ENCODE data around the gene NTM.

NTM gene

GRCh38 chr11:132043714-132044113 lies 673.3 kb downstream of the NTM start:
- Histone ChIP-seq H3K36me3 (no peaks in the 10 kb centered on the region), H3K27me3 (no peaks in the 10 kb centered on the region), H3K4me3 (ENCODE audit: low read depth, low read length) (no peak overlapping the region), H3K9me3 (peaks cover 4% of the 10 kb centered on the region; the same call in 1 of the 2 replicates), H3K4me1 (no peaks in the 10 kb centered on the region)
- DNase-seq, result no peak
- TF ChIP-seq, protein P1, sequence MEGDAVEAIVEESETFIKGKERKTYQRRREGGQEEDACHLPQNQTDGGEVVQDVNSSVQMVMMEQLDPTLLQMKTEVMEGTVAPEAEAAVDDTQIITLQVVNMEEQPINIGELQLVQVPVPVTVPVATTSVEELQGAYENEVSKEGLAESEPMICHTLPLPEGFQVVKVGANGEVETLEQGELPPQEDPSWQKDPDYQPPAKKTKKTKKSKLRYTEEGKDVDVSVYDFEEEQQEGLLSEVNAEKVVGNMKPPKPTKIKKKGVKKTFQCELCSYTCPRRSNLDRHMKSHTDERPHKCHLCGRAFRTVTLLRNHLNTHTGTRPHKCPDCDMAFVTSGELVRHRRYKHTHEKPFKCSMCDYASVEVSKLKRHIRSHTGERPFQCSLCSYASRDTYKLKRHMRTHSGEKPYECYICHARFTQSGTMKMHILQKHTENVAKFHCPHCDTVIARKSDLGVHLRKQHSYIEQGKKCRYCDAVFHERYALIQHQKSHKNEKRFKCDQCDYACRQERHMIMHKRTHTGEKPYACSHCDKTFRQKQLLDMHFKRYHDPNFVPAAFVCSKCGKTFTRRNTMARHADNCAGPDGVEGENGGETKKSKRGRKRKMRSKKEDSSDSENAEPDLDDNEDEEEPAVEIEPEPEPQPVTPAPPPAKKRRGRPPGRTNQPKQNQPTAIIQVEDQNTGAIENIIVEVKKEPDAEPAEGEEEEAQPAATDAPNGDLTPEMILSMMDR (IDR thresholded peaks at IDR 0.05; ENCODE audit: low read depth, low read length), result no peak

GRCh38 chr11:132045107-132045506 lies 674.7 kb downstream of the NTM start:
- no peak for DNase-seq
- no peaks in the 10 kb centered on the region for H3K36me3 ChIP-seq

DNA sequence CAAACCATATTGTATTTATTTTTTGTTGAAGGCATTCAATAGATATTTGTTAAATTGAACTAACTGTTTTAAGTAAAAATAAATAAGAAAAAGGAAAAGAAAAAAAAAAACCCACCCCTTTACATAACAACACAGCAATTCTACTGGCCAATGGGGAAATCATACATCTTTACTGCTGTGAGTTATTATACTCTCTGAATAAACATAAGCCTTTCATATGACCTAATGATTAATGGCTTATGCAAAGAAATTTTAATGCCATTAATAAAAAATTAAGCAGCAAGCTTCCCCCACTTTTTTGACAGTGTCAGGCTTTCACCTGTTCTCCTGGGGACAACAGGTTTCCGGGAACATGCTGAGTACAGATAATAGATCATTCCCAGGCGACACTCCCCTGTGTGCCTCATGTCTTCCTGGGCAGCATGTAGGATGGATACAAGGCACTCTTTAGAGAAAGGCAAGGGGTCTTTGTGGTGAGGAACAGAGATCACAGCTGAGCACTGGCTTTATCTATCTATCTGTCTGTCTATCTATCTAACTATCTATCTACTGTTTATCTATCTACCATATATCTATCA lies 676.0 kb downstream of the NTM start:
- no peaks in the 10 kb centered on the region for H3K27me3 ChIP-seq
- no peak for DNase-seq
- H3K4me3 ChIP-seq (ENCODE audit: low read depth, low read length), result no peak overlapping the region
- TF ChIP-seq, protein P1 (IDR thresholded peaks at IDR 0.05; ENCODE audit: low read depth, low read length), result no peak
- H3K4me1 ChIP-seq, result no peaks in the 10 kb centered on the region
- no peaks in the 10 kb centered on the region for H3K36me3 ChIP-seq
- H3K9me3 ChIP-seq, result peaks cover 4% of the 10 kb centered on the region

More at GRCh38 chr11:132045107-132045506, 674.7 kb downstream of the NTM start:
- Histone ChIP-seq H3K4me1 (no peaks in the 10 kb centered on the region), H3K27me3 (no peaks in the 10 kb centered on the region), H3K4me3 (ENCODE audit: low read depth, low read length) (no peak overlapping the region), H3K9me3 (peaks cover 4% of the 10 kb centered on the region)
- TF ChIP-seq, protein P1 (IDR thresholded peaks at IDR 0.05; ENCODE audit: low read depth, low read length), result no peak

DNA sequence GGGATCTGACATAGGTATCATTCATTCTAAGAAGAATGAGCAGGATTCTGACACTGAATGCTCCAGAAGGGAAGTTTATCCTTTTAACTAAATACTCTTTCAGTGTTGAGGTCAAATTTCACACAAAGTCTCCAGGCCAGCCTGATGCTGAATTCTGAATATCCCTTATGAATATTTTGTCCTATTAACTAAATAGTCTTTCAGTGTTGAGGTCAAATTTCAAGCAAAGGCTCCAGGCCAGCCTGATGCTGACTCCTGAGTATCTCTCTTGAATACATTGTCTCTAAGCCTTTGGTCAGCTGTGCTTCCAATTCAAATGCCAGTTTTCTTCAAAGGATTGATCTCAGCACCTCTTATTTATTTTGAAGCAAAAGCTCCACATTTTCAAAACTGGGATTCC lies 676.8 kb downstream of the NTM start:
- TF ChIP-seq, protein P1 (IDR thresholded peaks at IDR 0.05; ENCODE audit: low read depth, low read length), result no peak
- no peak for DNase-seq

GRCh38 chr11:132048040-132048439 lies 677.6 kb downstream of the NTM start:
- Histone ChIP-seq H3K9me3 (peaks cover 3% of the 10 kb centered on the region), H3K27me3 (no peaks in the 10 kb centered on the region), H3K36me3 (no peaks in the 10 kb centered on the region), H3K4me1 (no peaks in the 10 kb centered on the region), H3K4me3 (ENCODE audit: low read depth, low read length) (no peak overlapping the region)
- TF ChIP-seq, protein P1 (IDR thresholded peaks at IDR 0.05; ENCODE audit: low read depth, low read length), result no peak
- DNase-seq, result no peak

More for the DNA sequence above, 676.8 kb downstream of the NTM start:
- Histone ChIP-seq H3K36me3 (no peaks in the 10 kb centered on the region), H3K9me3 (peaks cover 4% of the 10 kb centered on the region), H3K27me3 (no peaks in the 10 kb centered on the region), H3K4me1 (no peaks in the 10 kb centered on the region), H3K4me3 (ENCODE audit: low read depth, low read length) (no peak overlapping the region)

DNA sequence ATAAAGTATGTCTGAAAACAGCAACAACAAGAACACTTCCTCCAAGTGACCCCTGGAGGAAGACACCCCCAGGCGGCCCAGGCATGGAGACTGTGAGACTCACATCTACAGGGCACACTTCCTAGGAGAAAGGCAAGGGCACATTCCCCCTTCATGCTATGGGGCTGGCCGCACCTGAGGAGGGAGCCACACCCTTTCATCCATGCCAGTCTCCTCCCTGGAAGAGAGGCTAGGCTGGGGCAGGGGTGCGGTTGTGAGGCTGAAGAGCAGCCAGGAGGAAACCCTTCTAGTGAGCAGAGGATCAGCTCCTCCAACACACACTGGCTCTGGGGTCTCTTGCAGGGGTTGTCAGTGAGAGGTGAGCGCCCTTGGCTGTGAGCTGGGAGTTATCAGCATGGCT lies 678.8 kb downstream of the NTM start:
- TF ChIP-seq, protein P1 (IDR thresholded peaks at IDR 0.05; ENCODE audit: low read depth, low read length), result no peak
- H3K27me3 ChIP-seq, result no peaks in the 10 kb centered on the region
- H3K4me1 ChIP-seq, result no peaks in the 10 kb centered on the region
- no peaks in the 10 kb centered on the region for H3K36me3 ChIP-seq
- H3K9me3 ChIP-seq, result no peaks in the 10 kb centered on the region; the same call in none of the 2 replicates
- no peak overlapping the region for H3K4me3 ChIP-seq (ENCODE audit: low read depth, low read length)
- DNase-seq, result no peak

All from BE2C (cell line).